ENCODE data around the gene CDH13.

DNA sequence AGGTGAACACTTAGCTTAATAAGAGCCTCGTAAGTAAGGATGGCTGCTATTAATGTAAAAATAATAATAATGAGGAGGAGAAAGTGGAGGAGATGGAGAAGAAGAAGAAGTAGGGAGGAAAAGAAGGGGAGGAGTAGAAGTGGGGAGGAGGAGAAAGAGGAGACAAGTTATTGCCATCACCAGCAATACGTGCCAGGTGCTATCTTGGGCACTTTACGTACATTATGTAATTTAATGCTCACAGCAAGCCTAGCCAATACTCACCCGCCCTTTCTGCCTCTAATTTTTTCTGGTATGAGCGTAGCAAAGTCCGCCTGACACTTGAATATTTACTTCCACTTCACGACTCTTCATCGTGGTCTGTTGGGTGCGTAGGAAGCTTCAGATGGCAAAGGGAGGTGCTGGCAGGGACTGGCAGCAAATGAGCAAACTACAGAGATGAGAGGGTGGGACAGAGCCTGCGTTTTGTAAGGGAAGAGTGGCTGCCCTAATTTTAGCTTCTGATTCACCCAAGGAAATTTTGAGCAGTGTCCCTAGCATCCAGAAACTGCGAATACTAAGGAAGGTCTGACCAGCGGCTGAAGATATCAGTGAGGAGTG lies 42.1 kb upstream of the CDH13 start:
- TF ChIP-seq POLR2A (IDR thresholded peaks at IDR 0.05; ENCODE audit: low read depth, low read length): no peak
- no peak for TF ChIP-seq CBX5 (IDR thresholded peaks at IDR 0.05; ENCODE audit: low read depth)
- TF ChIP-seq, protein P1, sequence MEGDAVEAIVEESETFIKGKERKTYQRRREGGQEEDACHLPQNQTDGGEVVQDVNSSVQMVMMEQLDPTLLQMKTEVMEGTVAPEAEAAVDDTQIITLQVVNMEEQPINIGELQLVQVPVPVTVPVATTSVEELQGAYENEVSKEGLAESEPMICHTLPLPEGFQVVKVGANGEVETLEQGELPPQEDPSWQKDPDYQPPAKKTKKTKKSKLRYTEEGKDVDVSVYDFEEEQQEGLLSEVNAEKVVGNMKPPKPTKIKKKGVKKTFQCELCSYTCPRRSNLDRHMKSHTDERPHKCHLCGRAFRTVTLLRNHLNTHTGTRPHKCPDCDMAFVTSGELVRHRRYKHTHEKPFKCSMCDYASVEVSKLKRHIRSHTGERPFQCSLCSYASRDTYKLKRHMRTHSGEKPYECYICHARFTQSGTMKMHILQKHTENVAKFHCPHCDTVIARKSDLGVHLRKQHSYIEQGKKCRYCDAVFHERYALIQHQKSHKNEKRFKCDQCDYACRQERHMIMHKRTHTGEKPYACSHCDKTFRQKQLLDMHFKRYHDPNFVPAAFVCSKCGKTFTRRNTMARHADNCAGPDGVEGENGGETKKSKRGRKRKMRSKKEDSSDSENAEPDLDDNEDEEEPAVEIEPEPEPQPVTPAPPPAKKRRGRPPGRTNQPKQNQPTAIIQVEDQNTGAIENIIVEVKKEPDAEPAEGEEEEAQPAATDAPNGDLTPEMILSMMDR (IDR thresholded peaks at IDR 0.05 in 2 of 3, conservative IDR thresholded peaks at IDR 0.05 in 1 of 3; ENCODE audit: control insufficient read depth in 2 of 3, extremely low read depth in 1 of 3, insufficient read depth in 1 of 3, low read depth in 3 of 3, low read length in 3 of 3): no peak
- TF ChIP-seq EZH2 (IDR thresholded peaks at IDR 0.05; ENCODE audit: borderline replicate concordance, control insufficient read depth, low read depth, low read length): no peak
- no peak for TF ChIP-seq RAD21 (IDR thresholded peaks at IDR 0.05; ENCODE audit: insufficient read depth, low read depth, low read length)
- TF ChIP-seq RBBP5 (conservative IDR thresholded peaks at IDR 0.05): no peak
- no peak for TF ChIP-seq BRCA1 (IDR thresholded peaks at IDR 0.05; ENCODE audit: low read depth, low read length)
- no peak for TF ChIP-seq NBN (IDR thresholded peaks at IDR 0.05)
- no peak for TF ChIP-seq CBX3 (IDR thresholded peaks at IDR 0.05; ENCODE audit: borderline replicate concordance, low read depth)
